B cell (primary cell): ENCODE measurements around the gene NSUN6. TPM values are rescaled to one million over a fixed set of nuclear protein-coding genes. Genes with fewer than 3 reads are reported as not detected.

Source experiments
- ATAC-seq: fragments of 200-7000 bp; cut with Tn5 transposase; one replicate; pipeline ENCODE4 v1.10.0; 2021; ENCODE audit warnings: low read depth, mild to moderate bottlenecking, moderate number of reproducible peaks, moderate library complexity
- CTCF ChIA-PET: fragments of 350-600 bp; sonication (Branson Sonifier 250); formaldehyde crosslinking; loops from one replicate; lab custom pipeline; 2021; ENCODE audit warnings: antibody characterized with exemption, inconsistent platforms; lab: Charles Lee
- POLR2A ChIA-PET: fragments of 350-600 bp; sonication (Branson Sonifier 250); formaldehyde crosslinking; loops from one replicate; lab custom pipeline; 2021; ENCODE audit warnings: antibody characterized with exemption; lab: Charles Lee
- DNase-seq: peaks from one replicate; pipeline ENCODE4 v3.0.0; 2013
- H2AFZ ChIP-seq: 2 replicates; pipeline ENCODE4 v1.6.1; 2012; ENCODE audit warnings: mild to moderate bottlenecking, low read depth, low read length; ENCODE audit not compliant: insufficient read depth, poor library complexity, severe bottlenecking
- H3K27ac ChIP-seq, 2 donors: 1 replicate in 1 of 2; 2 replicates in 1 of 2; pipeline ENCODE4 v1.5.1; 2012 to 2013; ENCODE audit warnings: low read length in 2 of 2, mild to moderate bottlenecking in 2 of 2, moderate library complexity in 1 of 2
- H3K27me3 ChIP-seq, 4 experiments: fragments of 200-600 bp in 1 of 4; sonication (generic) in 1 of 4; replicated peaks in 1 of 4; 1 replicate in 2 of 4; 2 replicates in 2 of 4; pipeline versions ENCODE4 v1.6.1 to v1.7.0; 2013 to 2016; ENCODE audit warnings: low read length in 3 of 4, mild to moderate bottlenecking in 2 of 4, mixed read lengths in 1 of 4, moderate library complexity in 1 of 4; ENCODE audit not compliant: insufficient read depth in 4 of 4, control insufficient read depth in 3 of 4; ENCODE audit errors: control extremely low read depth in 1 of 4
- H3K36me3 ChIP-seq, 2 experiments: replicated peaks in 1 of 2; 1 replicate in 1 of 2; 2 replicates in 1 of 2; pipeline versions ENCODE4 v1.6.1 to v1.7.1; 2013; ENCODE audit warnings: low read length in 1 of 2; ENCODE audit not compliant: insufficient read depth in 2 of 2, control insufficient read depth in 1 of 2; ENCODE audit errors: control extremely low read depth in 1 of 2, extremely low read depth in 1 of 2
- H3K4me1 ChIP-seq, 2 donors: fragments of 200-600 bp in 1 of 2; sonication (generic) in 1 of 2; 1 replicate in 1 of 2; 2 replicates in 1 of 2; pipeline versions ENCODE4 v1.5.1 to v1.6.1; 2013 to 2017; ENCODE audit warnings: low read length in 2 of 2; ENCODE audit not compliant: control insufficient read depth in 2 of 2, insufficient read depth in 2 of 2
- H3K4me2 ChIP-seq: replicated peaks from 2 replicates; pipeline ENCODE3; 2012; ENCODE audit warnings: mild to moderate bottlenecking, low read depth, low read length; ENCODE audit not compliant: poor library complexity, severe bottlenecking
- H3K4me3 ChIP-seq, 5 experiments: fragments of 200-600 bp in 1 of 5; sonication (generic) in 1 of 5; 1 replicate in 3 of 5; 2 replicates in 2 of 5; pipeline versions ENCODE4 v1.5.1 to v1.7.0; 2011 to 2016; ENCODE audit warnings: low read length in 4 of 5, mild to moderate bottlenecking in 4 of 5, low read depth in 2 of 5, control low read depth in 1 of 5, moderate library complexity in 1 of 5; ENCODE audit not compliant: insufficient read depth in 1 of 5; ENCODE audit errors: control extremely low read depth in 1 of 5, extremely low read depth in 1 of 5
- H3K79me2 ChIP-seq: fragments of 200-600 bp; sonication (generic); one replicate; pipeline ENCODE4 v1.6.0; 2016; ENCODE audit warnings: low read length; ENCODE audit not compliant: control insufficient read depth, insufficient read depth
- H3K9ac ChIP-seq: fragments of 200-600 bp; sonication (generic); 2 replicates; pipeline ENCODE4 v1.6.1; 2017; ENCODE audit warnings: mild to moderate bottlenecking, low read length, moderate library complexity
- H3K9me3 ChIP-seq, 3 donors: one replicate each; pipeline versions ENCODE4 v1.6.1 to v1.7.1; 2013; ENCODE audit warnings: low read length in 2 of 3; ENCODE audit not compliant: control insufficient read depth in 2 of 3, insufficient read depth in 1 of 3; ENCODE audit errors: control extremely low read depth in 1 of 3
- H4K20me1 ChIP-seq: 2 replicates; pipeline ENCODE4 v1.6.0; 2012; ENCODE audit warnings: mild to moderate bottlenecking, low read length; ENCODE audit not compliant: insufficient read depth, control insufficient read depth, poor library complexity, severe bottlenecking
- H3K27ac Mint-ChIP-seq: one replicate; pipeline ENCODE4 v1.8.0; 2021; ENCODE audit warnings: mixed read lengths
- H3K27me3 Mint-ChIP-seq: one replicate; pipeline ENCODE4 v1.8.0; 2021; ENCODE audit warnings: mixed read lengths
- H3K4me1 Mint-ChIP-seq: one replicate; pipeline ENCODE4 v1.8.0; 2021; ENCODE audit warnings: mixed read lengths
- H3K4me3 Mint-ChIP-seq: one replicate; pipeline ENCODE4 v1.8.0; 2021; ENCODE audit warnings: mixed read lengths
- H3K9me3 Mint-ChIP-seq: one replicate; pipeline ENCODE4 v1.8.0; 2022; ENCODE audit warnings: mixed read lengths; ENCODE audit not compliant: insufficient read depth
- EZH2 ChIP-seq: IDR thresholded peaks from 2 replicates; pipeline ENCODE4 v1.6.1; 2012; ENCODE audit warnings: borderline replicate concordance, low read depth, mild to moderate bottlenecking, moderate library complexity, low read length; ENCODE audit not compliant: insufficient read depth, poor library complexity, severe bottlenecking
- WGBS: methylation state at CpG from one replicate; pipeline ENCODE4 v1.1.5; 2013; ENCODE audit warnings: missing lambda C conversion rate; ENCODE audit not compliant: insufficient coverage; 5-methylcytosine and 5-hydroxymethylcytosine counted together
- intact Hi-C: fragments of 100-400 bp; cut with micrococcal nuclease; formaldehyde crosslinking; loops from one replicate; pipeline ENCODE4 v1.10.0; 2022
- polyA plus RNA-seq: library from polyadenylated mRNA; depleted of rRNA; stranded (reverse); fragments of >200 nt; gene quantifications from 2 replicates; pipeline ENCODE4 v1.2.3, GENCODE V29; 2012
- total RNA-seq, 2 donors: library from RNA; stranded (reverse); fragments of 120-200 nt in 1 of 2; gene quantifications; 1 replicate in 1 of 2; 2 replicates in 1 of 2; pipeline versions ENCODE4 v1.2.3 to v1.2.4, GENCODE V29; 2013 to 2022
- TF ChIP-seq, protein P1 (sequence below): fragments of 200-600 bp; IDR thresholded peaks from one replicate; pipeline ENCODE4 v1.8.0; 2022; ENCODE audit warnings: antibody characterized with exemption, mild to moderate bottlenecking

NSUN6 gene
- total and polyA plus RNA-seq, 2 donors (not counting 1 experiment from before 2014, with no cell fraction given): 13.4 to 27.9 TPM

- TF ChIP-seq, protein P1, sequence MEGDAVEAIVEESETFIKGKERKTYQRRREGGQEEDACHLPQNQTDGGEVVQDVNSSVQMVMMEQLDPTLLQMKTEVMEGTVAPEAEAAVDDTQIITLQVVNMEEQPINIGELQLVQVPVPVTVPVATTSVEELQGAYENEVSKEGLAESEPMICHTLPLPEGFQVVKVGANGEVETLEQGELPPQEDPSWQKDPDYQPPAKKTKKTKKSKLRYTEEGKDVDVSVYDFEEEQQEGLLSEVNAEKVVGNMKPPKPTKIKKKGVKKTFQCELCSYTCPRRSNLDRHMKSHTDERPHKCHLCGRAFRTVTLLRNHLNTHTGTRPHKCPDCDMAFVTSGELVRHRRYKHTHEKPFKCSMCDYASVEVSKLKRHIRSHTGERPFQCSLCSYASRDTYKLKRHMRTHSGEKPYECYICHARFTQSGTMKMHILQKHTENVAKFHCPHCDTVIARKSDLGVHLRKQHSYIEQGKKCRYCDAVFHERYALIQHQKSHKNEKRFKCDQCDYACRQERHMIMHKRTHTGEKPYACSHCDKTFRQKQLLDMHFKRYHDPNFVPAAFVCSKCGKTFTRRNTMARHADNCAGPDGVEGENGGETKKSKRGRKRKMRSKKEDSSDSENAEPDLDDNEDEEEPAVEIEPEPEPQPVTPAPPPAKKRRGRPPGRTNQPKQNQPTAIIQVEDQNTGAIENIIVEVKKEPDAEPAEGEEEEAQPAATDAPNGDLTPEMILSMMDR: no peak
- TF ChIP-seq EZH2: no peak
- Histone ChIP-seq H3K79me2 (no peaks in the 10 kb centered on the region), H3K9ac (no peak overlapping the region), H3K4me2 (no peak overlapping the region), H3K9me3 (no peaks in the 10 kb centered on the region), H2AFZ (no peak overlapping the region), H3K4me1 (no peaks in the 10 kb centered on the region), H3K36me3 (no peaks in the 10 kb centered on the region), H3K4me3 (no peak overlapping the region), H4K20me1 (no peaks in the 10 kb centered on the region), H3K27ac (no peak overlapping the region), H3K27me3 (no peaks in the 10 kb centered on the region)
- no CpG with 5 or more reads among the region's 5 CpGs for WGBS
- Mint-ChIP-seq H3K27ac (no peak overlapping the region), H3K27me3 (no peaks in the 10 kb centered on the region), H3K4me3 (no peak overlapping the region), H3K9me3 (no peaks in the 10 kb centered on the region), H3K4me1 (no peaks in the 10 kb centered on the region)
- DNase-seq (no peak), ATAC-seq (no peak)
- ChIA-PET CTCF (no interaction called here), POLR2A (no interaction called here)
- intact Hi-C loops: no loop called here
These were observed 149.8 kb downstream of the NSUN6 start for GRCh38 chr10:18501629-18502028.

DNA sequence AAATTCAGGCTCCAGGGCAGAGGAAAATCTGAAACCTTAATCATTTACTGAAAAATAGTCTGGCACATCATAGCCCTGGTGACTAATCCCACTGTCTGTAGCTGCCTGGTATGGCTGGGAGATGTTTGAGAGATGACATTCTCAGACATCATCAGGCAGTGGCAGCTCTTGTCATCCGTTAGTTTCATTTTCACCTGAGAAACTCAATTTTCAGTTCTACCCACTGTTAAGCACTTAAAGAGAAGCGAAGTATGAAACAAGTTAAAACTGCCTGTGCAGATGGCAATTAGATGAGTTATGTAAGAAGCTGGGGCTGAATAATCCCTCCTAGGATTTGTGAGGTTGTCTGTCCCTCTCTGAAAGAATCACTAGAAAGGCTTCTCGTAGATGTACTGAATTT lies 150.2 kb downstream of the NSUN6 start:
- no peak overlapping the region for H2AFZ ChIP-seq
- H3K4me2 ChIP-seq: no peak overlapping the region
- CTCF ChIA-PET: no interaction called here
- no peaks in the 10 kb centered on the region for H3K79me2 ChIP-seq
- Mint-ChIP-seq H3K9me3 (no peaks in the 10 kb centered on the region), H3K4me1 (no peaks in the 10 kb centered on the region), H3K4me3 (no peak overlapping the region), H3K27ac (no peak overlapping the region), H3K27me3 (no peaks in the 10 kb centered on the region)
- H3K27me3 ChIP-seq: no peaks in the 10 kb centered on the region
- DNase-seq: no peak
- H3K4me1 ChIP-seq: no peaks in the 10 kb centered on the region
- no peak overlapping the region for H3K4me3 ChIP-seq
- intact Hi-C loops: no loop called here
- ATAC-seq: no peak
- no peaks in the 10 kb centered on the region for H3K36me3 ChIP-seq
- no peaks in the 10 kb centered on the region for H4K20me1 ChIP-seq
- no peaks in the 10 kb centered on the region for H3K9me3 ChIP-seq
- TF ChIP-seq, protein P1: no peak
- no peak for TF ChIP-seq EZH2
- 100% methylated on average over 1 of the region's 3 CpGs for WGBS
- POLR2A ChIA-PET: no interaction called here
- no peak overlapping the region for H3K27ac ChIP-seq
- no peak overlapping the region for H3K9ac ChIP-seq
